LHCN-M2 (cell line): ENCODE measurements around the gene PIK3IP1. TPM values are rescaled to one million over a fixed set of nuclear protein-coding genes. Genes with fewer than 3 reads are reported as not detected.
A peak's percentile ranks its signal among the peaks of the same experiment; 100 is the strongest.
"Not testable (repeated sequence)": the region's sequence is repeated elsewhere in the genome, so short reads cannot be mapped to it uniquely, and the experiment has no call there.

Experiments used
- DNase-seq: peaks from one replicate; pipeline ENCODE4 v3.0.0-alpha.2; 2012; ENCODE audit warnings: low read depth
- polyA plus RNA-seq: library from polyadenylated mRNA; unstranded; fragments of >200 nt; gene quantifications from one replicate; pipeline ENCODE4 v1.2.1, GENCODE V29; 2012; ENCODE audit warnings: missing spikeins
- total RNA-seq: library from RNA; depleted of rRNA; stranded (reverse); fragments of >200 nt; gene quantifications from 2 replicates; pipeline ENCODE4 v1.2.3, GENCODE V29; 2014; rRNA removed

The PIK3IP1 gene, protein sequence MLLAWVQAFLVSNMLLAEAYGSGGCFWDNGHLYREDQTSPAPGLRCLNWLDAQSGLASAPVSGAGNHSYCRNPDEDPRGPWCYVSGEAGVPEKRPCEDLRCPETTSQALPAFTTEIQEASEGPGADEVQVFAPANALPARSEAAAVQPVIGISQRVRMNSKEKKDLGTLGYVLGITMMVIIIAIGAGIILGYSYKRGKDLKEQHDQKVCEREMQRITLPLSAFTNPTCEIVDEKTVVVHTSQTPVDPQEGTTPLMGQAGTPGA
- 4.2 and 5.4 TPM in 2 replicates for total RNA-seq
- 5.6 TPM for polyA plus RNA-seq

DNA sequence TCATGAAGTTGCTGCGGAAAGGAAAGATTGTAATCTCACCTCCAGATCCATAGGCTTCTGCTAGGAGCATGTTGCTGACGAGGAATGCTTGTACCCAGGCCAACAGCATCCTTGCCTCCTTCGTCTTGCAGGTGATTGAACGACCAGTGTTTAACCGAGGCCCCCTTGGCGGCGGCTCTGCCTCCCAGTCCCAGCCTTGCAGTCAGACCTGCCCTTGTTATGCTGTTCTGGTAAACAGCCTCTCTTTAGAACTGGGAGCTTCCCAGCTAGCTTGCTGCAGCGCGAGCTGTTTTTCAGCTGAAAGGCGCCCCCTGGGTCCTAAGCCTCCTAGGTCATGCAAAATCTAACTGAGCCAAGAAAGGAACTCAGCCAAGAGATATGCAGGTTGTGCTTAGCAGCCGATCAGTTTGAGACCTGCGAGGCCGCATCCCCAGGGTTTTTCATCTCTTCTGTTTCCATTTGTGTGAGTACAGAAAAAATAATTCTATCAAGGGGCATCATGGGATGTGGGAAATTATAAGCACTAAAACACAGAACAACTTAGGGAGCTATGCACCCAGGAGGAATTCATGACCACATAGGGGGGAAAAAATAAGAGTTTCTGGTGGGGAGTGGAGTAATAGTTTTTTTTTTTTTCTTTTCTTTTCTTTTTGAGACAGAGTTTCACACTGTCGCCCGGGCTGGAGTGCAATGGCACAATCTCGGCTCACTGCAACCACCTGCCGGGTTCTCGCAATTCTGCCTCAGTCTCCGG lies at the start of gene PIK3IP1:
Gene PIK3IP1, minus strand, starts transcription at position 253 of the 754 bp plus-strand sequence. Its CDS starts 144 bp downstream, at position 109.
- peak; percentile 75 for DNase-seq

DNA sequence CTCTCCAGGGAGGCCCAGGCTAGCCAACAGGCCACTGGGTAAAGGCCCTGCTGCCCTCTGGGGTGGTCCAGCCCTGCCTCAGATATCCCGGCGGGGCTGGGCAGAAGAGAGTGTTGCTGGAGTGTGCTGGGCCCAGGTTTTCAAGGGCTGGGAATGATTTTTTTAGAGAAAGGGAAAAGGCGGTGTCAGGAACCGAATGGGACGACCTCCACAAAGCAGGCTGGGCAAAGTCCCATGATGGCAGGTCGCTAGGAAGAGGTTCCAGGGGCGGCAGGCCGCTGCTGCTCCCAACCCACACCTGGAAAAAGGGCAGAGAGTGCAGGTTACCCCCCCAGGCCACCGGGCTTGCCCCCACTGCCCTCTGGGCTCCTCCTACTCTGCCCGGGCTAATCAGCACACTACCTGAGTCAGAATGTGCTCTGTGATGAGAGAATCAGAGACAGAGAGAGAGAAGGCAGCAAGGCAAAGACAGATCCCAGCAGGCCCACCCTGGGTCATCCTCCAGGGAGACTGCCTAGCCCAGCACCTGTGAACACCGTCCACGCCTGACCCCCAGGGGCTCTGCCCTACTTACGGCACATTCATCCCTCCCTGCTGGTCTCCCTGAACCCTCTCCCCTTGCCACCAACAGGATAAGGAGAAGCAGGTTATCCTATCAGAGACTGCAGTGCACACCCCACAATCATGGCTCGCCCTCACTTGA lies 49.2 kb upstream of the PIK3IP1 start:
- DNase-seq = no peak

GRCh38 chr22:31340765-31341247 lies 48.5 kb upstream of the PIK3IP1 start:
- DNase-seq = no peak

- DNase-seq = no peak
These were observed 48.1 kb upstream of the PIK3IP1 start for GRCh38 chr22:31340360-31340759.

GRCh38 chr22:31339148-31339832 lies 47.0 kb upstream of the PIK3IP1 start:
- no peak for DNase-seq

GRCh38 chr22:31337178-31337577 lies 44.9 kb upstream of the PIK3IP1 start:
- DNase-seq = no peak

- no peak for DNase-seq
These were observed 42.0 kb upstream of the PIK3IP1 start for GRCh38 chr22:31334329-31334728.

DNA sequence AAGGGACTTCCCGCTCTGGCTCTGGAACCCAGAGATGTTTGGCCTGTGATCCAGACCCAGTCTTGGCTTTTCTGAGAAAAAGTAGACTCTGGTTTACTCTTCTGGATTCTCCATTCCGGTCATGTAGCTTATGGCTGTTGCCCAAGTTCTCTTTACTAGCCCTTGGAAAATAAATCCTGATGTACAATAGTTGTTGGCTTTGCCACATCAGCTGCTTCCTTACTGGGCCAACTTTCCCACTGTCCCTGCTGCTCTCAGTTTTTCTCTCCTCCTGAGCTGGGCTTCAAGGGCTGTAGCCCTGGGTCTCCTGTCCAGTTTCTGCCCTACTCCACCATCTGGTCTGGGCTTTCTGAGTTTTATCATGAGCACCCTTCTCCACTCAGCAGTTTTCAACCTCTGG lies 41.4 kb upstream of the PIK3IP1 start:
- no peak for DNase-seq

DNA sequence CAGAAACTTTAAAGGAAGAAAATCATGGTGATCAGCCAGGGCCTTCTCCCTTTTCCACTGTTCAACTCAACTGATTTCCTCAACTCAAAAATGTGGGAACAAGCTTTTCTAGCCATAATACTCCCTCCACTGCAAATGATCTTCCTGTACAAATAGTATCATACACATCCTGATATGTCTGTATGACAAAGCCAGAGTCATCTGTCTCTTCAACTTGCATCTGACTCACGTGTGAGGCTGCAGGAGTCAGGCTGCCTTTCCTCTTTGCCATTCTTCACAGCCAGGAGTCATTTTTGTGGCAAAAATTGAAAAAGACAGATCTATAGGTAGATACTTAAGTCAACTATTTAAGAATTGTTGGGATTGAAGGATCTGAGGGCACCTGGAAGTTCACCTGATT lies 40.6 kb upstream of the PIK3IP1 start:
- peak; percentile 42 for DNase-seq

- no peak for DNase-seq
These were observed 39.7 kb upstream of the PIK3IP1 start for GRCh38 chr22:31332010-31332409.

DNA sequence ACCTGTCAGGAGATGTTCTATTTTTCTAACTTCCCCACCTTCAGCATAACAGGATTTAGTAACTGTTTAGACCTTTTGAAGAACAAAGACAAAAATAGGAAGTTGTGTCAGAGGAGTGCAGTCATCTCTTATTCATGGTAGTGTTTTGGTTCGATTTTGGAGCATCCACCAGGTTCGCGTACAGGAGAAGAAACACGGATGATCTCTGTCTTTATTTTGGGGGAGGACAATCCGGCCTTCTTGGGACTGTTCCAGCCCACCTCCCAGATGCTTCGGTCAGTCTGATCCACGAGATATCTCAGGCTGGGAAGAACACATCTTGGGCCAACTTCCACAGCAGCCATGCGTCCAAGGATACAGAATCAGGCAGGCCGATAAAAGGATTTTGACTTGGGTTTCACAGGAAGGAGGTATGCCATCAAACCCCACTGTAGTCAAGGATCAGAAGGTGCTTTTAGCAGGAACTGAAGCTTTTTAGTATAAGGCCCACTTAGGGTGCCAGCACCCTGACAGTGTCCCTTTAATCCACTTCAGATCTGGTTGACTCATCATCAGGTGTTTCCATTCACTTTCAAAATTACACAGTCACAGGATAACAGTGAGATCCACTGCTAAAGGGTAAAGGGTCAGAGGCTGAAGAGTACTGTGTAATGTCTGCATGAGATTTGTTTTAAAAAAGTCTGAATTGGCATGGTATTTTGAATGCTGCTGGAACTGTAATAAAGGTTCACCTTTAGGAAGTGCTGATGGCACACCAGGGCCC lies 37.3 kb upstream of the PIK3IP1 start:
- no peak for DNase-seq

- DNase-seq = peak; percentile 72
These were observed 36.7 kb upstream of the PIK3IP1 start for GRCh38 chr22:31329029-31329428.

DNA sequence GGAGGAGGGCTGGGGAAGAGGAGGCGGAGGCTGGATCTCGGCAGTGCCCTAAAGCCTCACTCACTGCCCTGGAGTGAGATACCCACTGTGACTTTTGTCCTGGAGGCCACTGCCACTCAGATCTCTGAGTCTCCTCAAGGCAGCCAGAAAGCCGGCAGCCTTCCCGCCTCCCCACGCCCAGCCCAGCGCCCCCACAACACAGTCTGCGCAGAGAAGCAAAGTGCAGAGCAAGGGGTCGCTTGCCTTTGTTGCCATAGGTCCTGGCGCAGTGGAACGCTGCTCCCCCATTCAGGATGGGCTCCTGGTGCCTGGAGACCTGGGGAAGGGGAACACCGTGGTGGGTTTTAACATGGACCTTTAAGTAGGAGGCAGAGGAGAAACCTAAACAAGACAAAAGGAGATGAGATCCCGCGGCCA lies 36.3 kb upstream of the PIK3IP1 start:
- no peak for DNase-seq

- DNase-seq = no peak
These were observed 35.7 kb upstream of the PIK3IP1 start for GRCh38 chr22:31327806-31328543.

DNA sequence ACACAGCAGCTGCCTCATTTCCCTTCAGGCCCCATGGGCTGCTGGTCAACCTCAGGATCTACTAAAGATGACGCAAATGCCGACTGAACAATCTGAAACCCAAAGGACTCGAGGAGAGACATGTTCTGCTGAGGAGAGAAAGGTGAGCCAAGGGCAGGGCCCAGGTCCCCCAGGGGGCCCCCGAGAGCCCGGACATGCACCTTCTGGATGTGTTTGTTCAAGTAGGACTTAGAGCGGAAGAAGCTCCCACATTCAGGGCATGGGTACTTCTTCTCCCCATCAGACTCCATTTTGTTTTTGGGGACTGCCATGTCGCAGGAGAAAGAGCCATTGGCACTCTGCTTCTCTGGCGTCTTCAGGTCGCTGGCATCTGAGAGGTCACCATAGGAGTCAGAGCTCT lies 34.6 kb upstream of the PIK3IP1 start:
- DNase-seq = no peak

- DNase-seq = no peak
These were observed 31.6 kb upstream of the PIK3IP1 start for GRCh38 chr22:31323578-31324550.

DNA sequence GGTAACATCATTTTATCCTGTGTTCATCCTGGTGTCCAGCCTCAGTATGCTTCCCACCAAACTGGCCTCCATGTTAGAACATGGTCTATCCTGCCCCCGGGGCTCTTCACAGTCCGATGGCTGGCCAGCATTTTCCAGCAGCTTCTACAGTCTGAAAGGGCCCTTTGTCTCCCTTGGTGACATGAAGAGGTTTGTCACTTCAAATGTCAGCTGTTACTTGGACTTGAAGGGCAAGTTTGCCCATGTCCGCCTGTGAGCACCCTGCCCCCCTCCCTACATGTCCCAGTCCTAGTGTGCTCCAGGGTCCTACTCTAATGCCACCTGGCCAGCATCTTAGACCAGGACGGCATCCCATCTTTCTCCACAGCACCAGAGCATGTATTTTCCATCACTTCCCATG lies 29.1 kb upstream of the PIK3IP1 start:
- DNase-seq = no peak

- DNase-seq = not testable (repeated sequence)
These were observed 21.9 kb upstream of the PIK3IP1 start for GRCh38 chr22:31314220-31314619.
